HG03575 (cell line): ENCODE results near the gene MAB21L4.

Experiments used
- ATAC-seq: cut with Tn5 transposase; IDR thresholded peaks from one replicate; pipeline ENCODE4 v1.9.1; 2021; ENCODE audit not compliant: unreplicated experiment, insufficient number of reproducible peaks, low FRiP score; ENCODE audit errors: extremely low read depth

MAB21L4 gene

DNA sequence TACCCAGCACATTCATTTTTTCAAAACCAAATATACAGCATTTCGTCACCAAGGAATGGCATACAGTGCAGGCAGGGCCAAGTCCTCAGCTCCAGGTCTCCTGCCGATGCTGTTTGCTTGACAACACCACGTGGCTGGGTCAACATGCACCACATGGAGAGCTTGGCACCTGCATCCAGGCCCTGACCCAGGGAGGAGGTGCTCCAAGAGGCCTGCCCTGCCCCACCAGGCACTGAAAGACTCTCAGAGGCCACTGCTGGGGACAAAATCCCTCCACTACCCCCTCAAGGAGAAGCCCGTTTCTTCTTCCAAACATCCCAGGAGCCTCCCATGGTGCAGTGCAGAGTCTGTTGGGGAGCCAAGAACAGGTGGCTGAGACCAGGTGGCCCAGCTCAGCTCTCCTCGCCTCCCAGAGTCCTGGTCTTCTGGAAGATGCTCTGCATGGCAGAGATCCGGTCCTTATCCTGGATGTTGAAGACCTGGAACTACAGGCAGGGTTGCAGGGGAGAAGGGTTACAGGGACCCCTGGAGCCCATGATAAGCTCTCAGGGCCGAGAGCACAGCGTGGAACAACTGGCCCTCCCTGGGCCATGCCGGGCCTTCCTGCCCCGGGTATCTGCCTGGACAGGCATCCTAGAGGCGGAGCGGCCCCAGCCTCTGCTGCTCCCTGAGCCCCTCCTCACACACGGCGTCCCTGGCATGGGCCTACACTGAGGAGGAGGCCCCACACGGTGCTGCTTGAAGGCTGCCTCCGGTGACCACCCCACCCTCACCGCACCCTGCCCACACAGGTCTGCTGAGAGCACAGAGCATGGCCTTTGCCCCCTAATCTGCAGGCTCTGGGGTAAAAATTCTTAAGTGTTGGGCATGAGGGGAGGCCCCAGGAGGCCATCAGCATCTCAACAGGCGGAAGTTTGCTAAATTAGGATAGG is 9.0 kb downstream of the MAB21L4 start:
- no peak for ATAC-seq

DNA sequence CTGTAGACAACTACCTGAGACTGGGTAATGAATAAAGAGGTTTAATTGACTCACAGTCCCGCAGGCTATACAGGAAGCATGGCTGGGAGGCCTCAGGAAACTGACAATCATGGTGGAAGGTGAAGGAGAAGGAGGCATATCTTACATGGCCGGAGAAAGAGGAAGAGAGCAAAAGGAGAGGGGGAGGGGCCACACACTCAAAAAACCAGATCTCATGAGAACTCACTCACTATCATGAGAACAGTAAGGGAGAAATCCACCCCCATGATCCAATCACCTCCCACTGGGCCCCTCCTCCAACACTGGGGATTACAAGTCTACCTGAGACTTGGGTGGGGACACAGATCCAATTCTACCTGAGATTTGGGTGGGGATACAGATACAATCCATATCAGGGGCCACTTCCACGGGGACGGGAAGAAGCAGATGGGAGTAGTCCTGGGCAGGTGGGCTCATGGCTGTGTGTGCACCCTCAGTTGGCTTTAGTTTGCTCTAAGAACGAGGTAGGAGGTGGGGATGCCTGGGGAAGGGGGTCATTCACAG is 9.9 kb downstream of the MAB21L4 start:
- ATAC-seq: no peak

DNA sequence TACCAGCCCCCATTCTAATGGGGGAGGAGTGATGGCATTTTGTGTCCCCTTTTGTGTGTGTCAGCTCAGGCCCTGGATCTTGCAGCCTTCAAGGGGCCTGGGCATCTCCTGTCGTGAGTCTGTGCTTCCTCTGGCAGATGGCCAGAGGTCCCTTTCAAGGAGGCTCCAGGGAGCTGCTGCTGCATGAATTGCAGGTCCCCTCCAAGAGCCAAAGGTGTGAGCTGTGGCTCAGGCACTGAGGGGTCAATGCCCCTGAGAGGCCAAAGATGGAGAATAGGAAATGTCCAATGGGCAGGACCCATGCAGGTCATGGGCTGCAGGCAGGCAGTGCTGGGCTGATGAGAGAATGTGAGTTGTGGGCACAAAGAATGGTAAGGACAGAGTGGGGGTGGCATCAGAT is 10.4 kb downstream of the MAB21L4 start:
- ATAC-seq: no peak

DNA sequence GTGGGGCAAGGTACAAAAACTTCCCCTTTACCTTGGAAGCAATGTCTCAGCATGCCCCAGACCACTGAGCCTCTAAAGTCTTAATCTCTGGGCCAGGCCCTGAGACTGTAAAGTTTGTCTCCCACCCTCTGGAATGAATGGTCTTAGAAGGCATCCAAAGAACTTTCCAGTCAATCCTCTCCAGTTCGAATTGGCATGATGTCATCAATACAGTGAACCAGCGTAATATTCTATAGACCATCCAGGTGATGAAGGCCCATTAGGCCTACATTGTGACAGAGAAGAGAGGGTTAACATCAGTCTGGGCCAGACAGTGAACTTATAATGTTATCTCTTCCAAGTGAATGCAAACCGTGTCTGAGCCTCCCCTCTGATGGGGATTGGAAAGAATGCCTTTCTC is 11.2 kb downstream of the MAB21L4 start:
- no peak for ATAC-seq

DNA sequence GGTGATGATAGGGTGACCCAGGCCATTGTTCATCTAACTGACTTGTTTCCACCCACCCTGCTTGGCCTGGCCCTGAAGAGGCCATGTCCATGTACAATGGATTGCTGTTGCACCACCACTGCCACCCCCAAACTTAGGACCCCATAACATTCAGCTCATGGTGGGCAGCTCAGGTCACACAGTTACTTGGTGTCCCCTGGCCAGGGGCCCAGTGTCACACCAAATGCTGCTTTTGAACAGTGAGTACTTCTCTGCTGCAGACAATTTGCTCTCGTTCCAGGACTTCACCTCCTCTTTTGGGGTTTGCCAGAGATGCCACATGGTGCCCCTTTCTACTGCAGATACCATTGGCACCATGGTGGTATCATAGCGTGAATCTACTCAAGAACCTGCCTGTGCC is 11.7 kb downstream of the MAB21L4 start:
- no peak for ATAC-seq

DNA sequence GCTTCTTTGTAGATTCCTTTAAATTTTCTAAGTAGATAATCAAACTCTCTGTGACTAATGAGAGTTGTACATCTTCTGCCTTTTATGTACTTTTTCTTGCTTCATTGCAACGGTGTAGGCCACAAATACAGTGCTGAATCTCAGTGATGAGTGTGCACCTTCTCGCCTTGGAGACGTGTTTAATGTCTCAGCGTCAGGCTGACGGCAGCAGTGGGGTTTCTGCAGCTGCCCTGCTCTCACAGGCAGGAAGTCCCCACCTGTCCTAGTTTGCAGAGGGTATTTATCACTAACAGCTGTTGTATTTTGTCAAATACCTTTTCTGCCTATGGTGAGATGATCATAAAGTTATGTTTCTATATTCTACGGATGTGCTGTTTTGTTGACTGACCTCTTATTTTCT is 14.0 kb downstream of the MAB21L4 start:
- no peak for ATAC-seq

DNA sequence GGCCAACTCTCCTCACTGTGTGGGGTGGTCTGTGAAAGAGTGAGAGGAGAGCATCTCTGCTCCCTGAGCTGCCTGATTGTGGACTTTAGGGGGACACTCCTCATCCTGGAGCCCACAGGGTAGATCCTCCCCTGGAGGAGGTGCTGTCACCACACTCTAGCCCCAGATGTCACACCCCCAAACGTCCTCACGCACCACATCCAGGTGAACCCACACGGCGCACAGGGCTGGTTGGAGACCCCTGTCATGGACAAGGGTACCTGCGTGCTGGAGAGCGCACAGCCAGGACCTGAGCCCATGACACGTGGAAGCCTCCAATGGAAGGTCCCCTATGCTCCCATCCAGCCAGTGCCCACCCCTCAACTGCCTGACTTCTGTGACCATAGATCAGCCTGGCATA is 16.9 kb downstream of the MAB21L4 start:
- ATAC-seq: no peak

DNA sequence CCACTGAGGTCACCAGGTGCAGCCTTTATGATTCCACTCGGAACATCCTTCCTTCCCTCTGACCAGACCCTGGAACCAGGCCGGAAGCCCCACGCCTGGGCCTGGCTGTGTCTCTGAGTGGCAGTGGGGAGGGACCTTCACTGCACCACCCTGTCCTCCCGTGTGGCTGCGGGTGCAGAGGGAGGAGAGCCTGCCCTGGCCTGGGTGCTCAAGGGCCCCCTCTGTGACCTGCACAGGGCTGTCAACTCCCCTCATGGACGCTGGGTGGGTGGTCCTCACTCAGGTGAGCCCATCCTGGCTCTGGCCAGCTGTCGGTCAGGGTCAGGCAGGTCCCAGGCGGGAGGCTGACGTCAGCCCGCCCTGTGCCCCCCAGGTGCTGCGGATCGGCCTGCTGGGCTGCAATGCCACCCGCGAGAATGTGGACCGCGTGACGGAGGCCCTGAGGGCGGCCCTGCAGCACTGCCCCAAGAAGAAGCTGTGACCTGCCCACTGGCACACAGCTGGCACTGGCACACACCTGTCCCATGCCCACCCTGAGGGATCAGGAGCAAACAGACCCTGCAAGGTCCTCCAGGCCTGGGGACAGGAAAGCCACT is 17.5 kb downstream of the MAB21L4 start:
- ATAC-seq: no peak

DNA sequence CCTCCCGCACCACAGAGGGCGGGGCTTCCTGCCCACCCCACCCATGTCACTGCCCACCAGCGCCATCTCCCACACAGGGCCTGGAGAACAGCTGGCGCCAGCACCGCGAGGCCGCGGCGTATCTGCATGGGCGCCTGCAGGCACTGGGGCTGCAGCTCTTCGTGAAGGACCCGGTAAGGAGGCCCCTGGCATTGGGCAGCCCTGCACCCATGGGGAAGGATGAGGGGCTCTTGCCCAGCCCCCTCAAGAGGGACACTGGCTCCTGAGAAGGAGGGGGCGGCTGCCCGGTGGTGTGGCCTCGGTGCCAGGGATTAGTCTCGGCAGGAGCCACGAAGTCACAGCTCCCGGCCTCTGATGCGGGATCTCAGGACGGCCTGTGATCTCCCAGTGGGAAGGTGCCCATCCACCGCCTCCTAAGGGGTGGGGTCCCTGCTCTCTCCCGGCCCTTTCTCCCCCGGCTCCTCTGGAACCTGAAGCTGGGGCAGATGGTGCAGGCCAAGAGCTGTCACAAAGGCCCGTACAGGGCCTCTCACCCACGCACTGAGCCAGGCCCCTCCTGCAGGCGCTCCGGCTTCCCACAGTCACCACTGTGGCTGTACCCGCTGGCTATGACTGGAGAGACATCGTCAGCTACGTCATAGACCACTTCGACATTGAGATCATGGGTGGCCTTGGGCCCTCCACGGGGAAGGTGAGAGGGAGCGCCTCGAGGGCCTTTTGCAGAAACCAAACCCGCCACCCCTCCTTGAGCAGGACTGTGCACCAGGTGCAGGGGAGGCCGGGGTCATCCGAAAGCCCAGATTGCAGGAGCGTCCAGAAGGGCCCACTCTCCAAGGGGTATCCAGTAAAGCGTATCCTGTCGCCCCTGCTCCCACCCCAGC is 18.3 kb downstream of the MAB21L4 start:
- no peak for ATAC-seq

DNA sequence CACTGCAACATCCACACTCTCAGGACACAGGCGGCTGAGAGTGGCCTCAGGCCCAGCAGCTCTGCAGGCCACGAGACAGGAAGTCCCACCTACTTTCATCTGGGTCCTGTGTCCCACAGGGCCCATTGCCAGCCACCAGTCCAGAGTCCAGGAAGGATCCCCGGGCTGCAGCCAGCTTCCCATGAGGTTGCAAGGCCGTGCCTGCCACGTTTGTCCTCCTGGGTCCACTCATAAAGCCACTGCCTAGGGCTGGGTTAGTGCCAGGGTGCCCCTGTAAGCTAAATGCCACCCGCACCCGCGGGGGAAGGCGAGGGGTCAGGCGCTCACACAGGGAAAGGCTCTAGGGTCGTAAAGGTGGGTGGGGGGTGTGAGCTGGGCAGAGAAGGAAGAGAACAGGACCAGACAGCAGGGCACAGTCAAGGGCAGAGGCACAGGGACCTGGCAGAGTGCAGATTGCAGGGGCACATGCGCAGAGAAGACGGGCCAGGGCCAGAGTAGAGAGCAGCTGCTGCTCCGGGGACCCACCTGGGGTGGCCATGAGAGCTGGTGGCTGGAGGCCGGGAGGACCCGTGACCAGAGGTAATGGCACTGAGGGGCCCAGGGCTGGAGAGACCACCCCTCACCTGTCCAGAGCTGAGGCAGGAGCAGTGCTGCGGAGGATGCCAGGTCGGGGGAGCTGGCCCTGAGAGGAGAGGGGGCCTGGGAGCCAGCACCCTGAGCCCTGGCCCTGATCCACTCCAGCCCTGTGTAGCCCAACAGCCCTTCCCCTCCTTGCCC is 19.3 kb downstream of the MAB21L4 start:
- no peak for ATAC-seq

DNA sequence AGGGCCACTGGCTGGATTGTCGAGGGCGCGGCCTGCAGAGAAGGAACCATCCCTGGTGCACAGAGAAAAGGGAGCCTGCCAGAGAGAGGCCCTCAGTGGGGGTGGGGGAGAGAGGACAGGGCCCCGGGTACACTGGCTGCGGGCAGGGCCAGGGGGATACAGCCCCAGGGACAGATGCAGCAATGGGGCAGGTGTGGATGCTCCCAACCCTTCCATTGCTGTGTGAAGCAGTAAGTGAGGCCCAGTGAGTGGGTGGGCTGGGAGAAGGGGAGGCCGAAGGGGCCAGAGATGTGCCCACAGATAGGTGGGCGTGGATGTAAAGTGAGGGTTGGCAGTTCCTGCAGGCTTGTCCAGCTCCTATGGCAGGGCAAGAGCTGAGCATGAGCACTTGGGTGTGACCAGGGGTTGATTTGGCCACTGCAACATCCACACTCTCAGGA is 19.9 kb downstream of the MAB21L4 start:
- no peak for ATAC-seq

DNA sequence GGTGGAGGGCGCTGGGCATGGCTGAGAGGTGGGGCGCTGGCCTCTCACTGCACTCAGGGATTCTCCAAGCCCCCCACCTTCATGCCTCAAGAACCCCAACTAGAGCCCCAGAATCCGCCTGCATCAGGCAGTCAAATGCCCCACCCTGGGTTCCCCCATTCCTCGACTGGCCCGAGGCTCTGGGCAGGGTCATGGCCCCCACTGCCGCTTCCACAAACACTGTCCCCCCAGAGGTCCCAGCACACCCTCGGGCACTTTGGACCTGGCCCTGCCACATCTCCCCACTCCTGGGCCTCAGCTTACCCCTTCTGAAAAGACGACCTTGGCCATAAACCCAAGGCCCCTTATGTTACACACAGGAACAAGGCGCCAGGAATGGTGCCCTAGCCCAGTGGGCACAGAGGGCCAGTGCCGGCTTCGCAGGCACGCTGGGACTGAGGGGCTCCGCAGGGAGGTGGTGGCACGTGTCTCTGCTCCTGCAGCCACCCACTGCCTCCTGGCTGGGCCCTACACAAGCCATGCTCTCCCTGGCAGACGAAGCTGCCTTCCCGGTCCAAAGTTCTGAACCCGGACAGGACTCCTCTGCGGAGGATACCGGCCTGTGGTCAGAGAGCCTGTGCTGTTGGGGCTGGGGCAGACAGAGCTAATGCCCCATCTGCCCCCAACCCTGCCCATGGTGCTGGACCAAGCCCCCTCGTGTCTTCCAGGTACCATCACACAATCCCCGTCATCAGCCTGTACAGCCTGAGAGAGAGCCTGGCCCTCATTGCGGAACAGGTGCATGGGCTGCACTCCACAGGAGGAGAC is 20.5 kb downstream of the MAB21L4 start:
- ATAC-seq: no peak

DNA sequence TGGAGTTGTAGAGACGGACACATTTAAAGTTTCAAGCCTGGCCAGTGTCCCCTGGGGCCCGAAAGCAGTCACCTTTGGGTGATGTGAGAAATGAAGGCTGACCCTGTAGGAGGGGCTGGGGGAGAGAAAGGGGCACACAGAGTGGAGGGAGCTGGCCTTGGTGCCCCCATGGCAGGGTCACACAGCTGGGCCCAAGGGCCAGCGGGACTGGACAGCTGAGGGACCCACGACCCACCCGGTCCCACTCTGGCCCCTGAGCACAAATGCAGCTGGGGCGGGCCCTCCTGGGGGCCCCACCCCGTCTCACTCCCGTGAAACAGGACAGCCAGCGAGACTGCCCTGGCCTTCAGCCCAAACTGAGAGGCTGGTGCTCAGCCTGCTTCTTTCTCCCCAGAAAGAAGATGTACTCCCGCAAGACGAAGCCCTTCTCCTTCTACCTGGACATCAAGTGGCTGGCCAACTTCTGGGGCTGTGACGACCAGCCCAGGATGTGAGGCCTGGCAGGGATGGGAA is 21.2 kb downstream of the MAB21L4 start:
- no peak for ATAC-seq

DNA sequence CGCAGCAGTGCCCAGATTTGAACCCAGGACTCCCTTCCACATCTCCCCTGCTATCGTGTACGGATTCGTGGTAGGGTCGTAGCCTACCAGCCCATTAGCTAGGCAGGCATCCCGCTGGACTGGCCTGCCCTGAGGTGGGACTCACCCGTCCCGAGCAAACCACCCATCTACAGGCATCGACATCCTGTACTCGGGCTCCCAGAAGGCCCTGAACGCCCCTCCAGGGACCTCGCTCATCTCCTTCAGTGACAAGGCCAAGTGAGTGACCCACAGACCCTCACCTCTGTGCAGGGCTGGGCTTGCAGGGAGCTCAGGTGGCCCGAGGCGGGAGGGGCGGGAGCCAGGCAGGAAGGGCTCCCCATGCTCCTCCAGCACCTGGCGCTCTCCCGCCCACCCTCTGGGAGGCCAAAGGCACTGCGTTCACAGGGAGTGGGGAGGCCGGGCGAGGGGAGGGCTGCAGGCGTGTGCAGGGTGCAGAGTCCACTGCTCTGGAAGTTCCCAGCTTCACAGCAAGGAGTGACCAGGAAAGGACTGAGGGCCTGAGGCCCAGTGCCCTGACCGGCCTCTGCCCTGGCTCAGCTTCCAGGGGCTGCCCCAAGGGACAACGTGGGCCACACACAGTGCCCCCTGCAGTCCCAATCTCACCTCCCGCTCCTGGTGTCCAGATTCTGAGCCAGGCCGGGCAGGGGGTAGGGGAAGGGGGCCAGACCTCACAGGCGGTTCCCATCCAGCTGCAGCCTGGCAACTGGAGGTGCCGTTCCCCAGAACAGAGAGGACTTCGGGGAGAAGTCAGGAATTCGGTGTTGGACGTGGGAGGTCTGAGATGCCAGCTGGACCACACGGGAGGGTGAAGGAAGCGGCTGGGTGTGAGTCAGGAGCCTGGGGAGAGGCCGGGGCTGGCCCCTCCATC is 21.9 kb downstream of the MAB21L4 start:
- ATAC-seq: no peak

DNA sequence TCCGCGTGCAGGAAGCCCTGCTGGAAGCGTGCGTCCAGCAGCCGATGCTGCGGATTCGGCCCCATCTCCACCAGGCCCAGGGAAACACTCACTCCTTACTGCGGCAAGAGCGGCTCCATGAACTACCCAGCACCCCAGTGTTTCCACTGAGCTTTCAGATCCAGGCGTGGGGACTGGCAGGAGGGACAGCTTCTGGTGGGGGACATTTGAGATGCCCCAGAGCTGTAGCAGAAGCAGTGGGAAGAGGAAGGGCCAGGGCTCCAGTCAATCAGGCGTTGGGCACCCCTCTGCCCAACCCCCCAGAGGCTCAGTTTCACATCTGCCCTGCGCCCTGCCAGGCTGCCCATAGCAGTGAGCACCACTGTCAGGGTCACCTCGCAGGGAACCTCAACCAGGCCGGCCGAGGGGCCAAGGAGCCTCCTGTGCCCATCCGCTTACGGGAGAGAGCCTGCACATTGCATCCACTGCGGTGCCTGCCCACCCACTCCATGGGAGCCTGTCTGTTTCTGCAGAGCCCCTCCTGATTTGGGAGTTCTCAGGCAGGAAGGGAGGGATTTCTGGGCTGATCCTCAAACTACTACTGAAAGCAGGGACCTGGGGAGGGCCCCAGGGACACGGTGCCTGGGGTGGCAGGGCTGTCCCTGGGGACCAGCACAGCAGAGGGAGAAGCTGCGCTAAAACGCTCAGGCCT is 22.7 kb downstream of the MAB21L4 start:
- ATAC-seq: no peak
